Measurements from ENCODE around the gene DNAH3.

The DNAH3 gene

GRCh38 chr16:21128991-21129390 is 21.7 kb downstream of the DNAH3 start:
- Histone ChIP-seq H4K20me1 (ENCODE audit: insufficient read depth, low read length) (no peaks in the 10 kb centered on the region), H3K9me3 (replicated peaks; ENCODE audit: insufficient read depth, low read length) (no peaks in the 10 kb centered on the region), H3K79me2 (ENCODE audit: low read length) (no peaks in the 10 kb centered on the region), H3K36me3 (replicated peaks; ENCODE audit: insufficient read depth, low read length) (no peaks in the 10 kb centered on the region), H3K4me3 (ENCODE audit: low read length) (no peak overlapping the region), H3K4me2 (ENCODE audit: low read depth, low read length) (no peak overlapping the region), H3K4me1 (ENCODE audit: low read length) (no peaks in the 10 kb centered on the region), H3K27me3 (replicated peaks; ENCODE audit: insufficient read depth, low read length) (no peaks in the 10 kb centered on the region), H3F3A (ENCODE audit: insufficient read depth, low read length) (no peaks in the 10 kb centered on the region), H3K9me2 (replicated peaks; ENCODE audit: insufficient read depth, low read length) (no peaks in the 10 kb centered on the region), H3K9ac (ENCODE audit: low read length) (no peak overlapping the region), H2AFZ (ENCODE audit: low read length) (no peak overlapping the region), H3K27ac (ENCODE audit: low read length) (no peak overlapping the region)
- DNase-seq = no peak
- TF ChIP-seq, protein P1, sequence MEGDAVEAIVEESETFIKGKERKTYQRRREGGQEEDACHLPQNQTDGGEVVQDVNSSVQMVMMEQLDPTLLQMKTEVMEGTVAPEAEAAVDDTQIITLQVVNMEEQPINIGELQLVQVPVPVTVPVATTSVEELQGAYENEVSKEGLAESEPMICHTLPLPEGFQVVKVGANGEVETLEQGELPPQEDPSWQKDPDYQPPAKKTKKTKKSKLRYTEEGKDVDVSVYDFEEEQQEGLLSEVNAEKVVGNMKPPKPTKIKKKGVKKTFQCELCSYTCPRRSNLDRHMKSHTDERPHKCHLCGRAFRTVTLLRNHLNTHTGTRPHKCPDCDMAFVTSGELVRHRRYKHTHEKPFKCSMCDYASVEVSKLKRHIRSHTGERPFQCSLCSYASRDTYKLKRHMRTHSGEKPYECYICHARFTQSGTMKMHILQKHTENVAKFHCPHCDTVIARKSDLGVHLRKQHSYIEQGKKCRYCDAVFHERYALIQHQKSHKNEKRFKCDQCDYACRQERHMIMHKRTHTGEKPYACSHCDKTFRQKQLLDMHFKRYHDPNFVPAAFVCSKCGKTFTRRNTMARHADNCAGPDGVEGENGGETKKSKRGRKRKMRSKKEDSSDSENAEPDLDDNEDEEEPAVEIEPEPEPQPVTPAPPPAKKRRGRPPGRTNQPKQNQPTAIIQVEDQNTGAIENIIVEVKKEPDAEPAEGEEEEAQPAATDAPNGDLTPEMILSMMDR (IDR thresholded peaks at IDR 0.05; ENCODE audit: low read length) = no peak
- TF ChIP-seq EZH2 (optimal IDR thresholded peaks at IDR 0.05; ENCODE audit: low read depth, low read length) = no peak
- TF ChIP-seq EZH2phosphoT487 (IDR thresholded peaks at IDR 0.05; ENCODE audit: low read length) = no peak

GRCh38 chr16:21126518-21126917 is 24.1 kb downstream of the DNAH3 start:
- no peak overlapping the region for H3K4me2 ChIP-seq (ENCODE audit: low read depth, low read length)
- H3K9me2 ChIP-seq (replicated peaks; ENCODE audit: insufficient read depth, low read length) = no peaks in the 10 kb centered on the region
- H2AFZ ChIP-seq (ENCODE audit: low read length) = no peak overlapping the region
- no peak overlapping the region for H3K4me3 ChIP-seq (ENCODE audit: low read length)
- no peaks in the 10 kb centered on the region for H3K9me3 ChIP-seq (replicated peaks; ENCODE audit: insufficient read depth, low read length)
- H3K27me3 ChIP-seq (replicated peaks; ENCODE audit: insufficient read depth, low read length) = no peaks in the 10 kb centered on the region
- H3K79me2 ChIP-seq (ENCODE audit: low read length) = no peaks in the 10 kb centered on the region
- no peaks in the 10 kb centered on the region for H4K20me1 ChIP-seq (ENCODE audit: insufficient read depth, low read length)
- no peaks in the 10 kb centered on the region for H3K4me1 ChIP-seq (ENCODE audit: low read length)
- no peaks in the 10 kb centered on the region for H3F3A ChIP-seq (ENCODE audit: insufficient read depth, low read length)
- no peaks in the 10 kb centered on the region for H3K36me3 ChIP-seq (replicated peaks; ENCODE audit: insufficient read depth, low read length)
- TF ChIP-seq EZH2phosphoT487 (IDR thresholded peaks at IDR 0.05; ENCODE audit: low read length) = no peak
- no peak for TF ChIP-seq EZH2 (optimal IDR thresholded peaks at IDR 0.05; ENCODE audit: low read depth, low read length)
- TF ChIP-seq, protein P1 (IDR thresholded peaks at IDR 0.05; ENCODE audit: low read length) = no peak
- no peak overlapping the region for H3K9ac ChIP-seq (ENCODE audit: low read length)
- DNase-seq = no peak
- H3K27ac ChIP-seq (ENCODE audit: low read length) = no peak overlapping the region

GRCh38 chr16:21125191-21125590 is 25.5 kb downstream of the DNAH3 start:
- Histone ChIP-seq H3K4me3 (ENCODE audit: low read length) (no peak overlapping the region), H3F3A (ENCODE audit: insufficient read depth, low read length) (no peaks in the 10 kb centered on the region), H3K4me2 (ENCODE audit: low read depth, low read length) (no peak overlapping the region), H3K27ac (ENCODE audit: low read length) (no peak overlapping the region), H3K9ac (ENCODE audit: low read length) (no peak overlapping the region), H3K27me3 (replicated peaks; ENCODE audit: insufficient read depth, low read length) (no peaks in the 10 kb centered on the region), H3K9me2 (replicated peaks; ENCODE audit: insufficient read depth, low read length) (no peaks in the 10 kb centered on the region), H3K79me2 (ENCODE audit: low read length) (no peaks in the 10 kb centered on the region), H3K9me3 (replicated peaks; ENCODE audit: insufficient read depth, low read length) (no peaks in the 10 kb centered on the region), H2AFZ (ENCODE audit: low read length) (no peak overlapping the region), H3K36me3 (replicated peaks; ENCODE audit: insufficient read depth, low read length) (no peaks in the 10 kb centered on the region), H4K20me1 (ENCODE audit: insufficient read depth, low read length) (no peaks in the 10 kb centered on the region), H3K4me1 (ENCODE audit: low read length) (no peaks in the 10 kb centered on the region)
- no peak for DNase-seq
- TF ChIP-seq EZH2phosphoT487 (IDR thresholded peaks at IDR 0.05; ENCODE audit: low read length) (no peak), EZH2 (optimal IDR thresholded peaks at IDR 0.05; ENCODE audit: low read depth, low read length) (no peak)
- TF ChIP-seq, protein P1 (IDR thresholded peaks at IDR 0.05; ENCODE audit: low read length) = no peak
